Measurements from ENCODE around the gene PPIL3. TPM values are rescaled to one million over a fixed set of nuclear protein-coding genes. Genes with fewer than 3 reads are reported as not detected.

Gene PPIL3
- total RNA-seq, 1 donor from 2014 or later: 18.9 TPM

Other genes with a start within 250 kb of the PPIL3 start
- gene BZW1, start 77.2 kb downstream of the PPIL3 start, total RNA-seq: 510 and 784 TPM in 2 replicates
- 75.5 and 84.7 TPM in 2 replicates for gene CLK1, start 24.4 kb downstream of the PPIL3 start, total RNA-seq
- 10.9 and 17.5 TPM in 2 replicates for gene NIF3L1, start 294 bp upstream of the PPIL3 start, total RNA-seq
- gene ORC2, start 74.6 kb upstream of the PPIL3 start, total RNA-seq: 19.7 and 25.5 TPM in 2 replicates
- 13.6 and 14.2 TPM in 2 replicates for gene HYCC2, start 182.6 kb upstream of the PPIL3 start, total RNA-seq
- gene NDUFB3, start 182.9 kb upstream of the PPIL3 start, total RNA-seq: 82.0 and 92.2 TPM in 2 replicates
- 174 and 316 TPM in 2 replicates for gene CFLAR, start 227.1 kb upstream of the PPIL3 start, total RNA-seq